ENCODE results near the gene SLC30A5. TPM values are rescaled to one million over a fixed set of nuclear protein-coding genes. Genes with fewer than 3 reads are reported as not detected.
"Not testable (repeated sequence)": the region's sequence is repeated elsewhere in the genome, so short reads cannot be mapped to it uniquely, and the experiment has no call there.

SLC30A5 gene
- total RNA-seq, 2 experiments from 2014 or later, result 44.1 to 45.1 TPM

DNA sequence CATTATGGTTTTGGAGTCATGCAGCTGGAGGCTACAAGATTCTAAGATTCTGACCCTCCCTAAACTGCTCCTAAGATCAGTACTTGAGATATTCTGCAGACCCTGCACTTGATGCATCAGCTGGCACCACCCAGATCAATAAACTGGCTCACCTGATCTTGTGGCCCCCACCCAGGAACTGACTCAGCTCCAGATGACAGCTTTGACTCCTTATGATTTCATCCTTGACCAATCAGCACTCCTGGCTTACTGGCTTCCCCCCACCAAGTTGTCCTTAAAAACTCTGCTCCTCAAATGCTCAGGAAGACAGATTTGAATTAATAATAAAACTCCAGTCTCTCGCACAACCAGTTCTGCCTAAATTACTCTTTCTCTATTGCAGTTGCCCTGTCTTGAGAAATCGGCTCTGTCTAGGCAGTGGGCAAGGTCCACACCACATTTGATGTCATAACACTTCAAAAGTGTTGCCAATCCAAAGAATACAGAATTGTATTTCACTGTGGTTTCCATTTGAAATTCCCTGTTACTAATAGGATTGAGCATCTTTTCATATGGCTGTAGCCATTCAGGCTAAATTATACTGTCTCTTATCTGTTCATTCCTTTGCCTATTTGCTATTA, 14.8 kb upstream of the SLC30A5 start:
- no peaks in the 10 kb centered on the region for H3K27me3 Mint-ChIP-seq
- no peaks in the 10 kb centered on the region for H3K9me3 Mint-ChIP-seq (ENCODE audit: low read depth)
- H3K4me3 Mint-ChIP-seq, result no peak overlapping the region
- no peak overlapping the region for H3K27ac Mint-ChIP-seq
- H3K36me3 Mint-ChIP-seq (ENCODE audit: low read depth), result no peaks in the 10 kb centered on the region
- intact Hi-C loops (cut with DNase I, micrococcal nuclease), result no loop called here
- POLR2A ChIA-PET, result no interaction called here
- H3K4me1 Mint-ChIP-seq, result peaks cover 7% of the 10 kb centered on the region
- DNase-seq (no peak), ATAC-seq (no peak)
- CTCF ChIA-PET, result interaction anchor here (0.6 to 1.6 kb wide), 2 partner anchors 15 to 200 kb away, joined by 3 to 5 read pairs; partner anchors contain the start of gene SLC30A5

DNA sequence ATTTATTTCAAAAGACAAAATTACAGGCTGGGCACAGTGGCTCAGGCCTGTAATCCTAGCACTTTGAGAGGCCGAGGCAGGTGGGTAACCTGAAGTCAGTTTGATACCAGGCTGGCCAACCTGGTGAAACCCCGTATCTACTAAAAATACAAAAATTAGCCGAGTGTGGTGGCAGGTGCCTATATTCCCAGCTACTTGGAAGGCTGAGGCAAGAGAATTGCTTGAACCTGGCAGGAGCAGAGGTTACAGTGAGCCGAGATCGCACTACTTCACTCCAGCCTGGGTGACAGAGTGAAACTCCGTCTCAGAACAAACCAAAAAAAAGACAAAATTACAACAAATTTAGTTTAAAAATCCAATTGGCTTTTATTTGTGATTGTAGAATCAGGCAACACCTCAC, 14.3 kb upstream of the SLC30A5 start:
- intact Hi-C loops (cut with DNase I, micrococcal nuclease), result no loop called here
- Mint-ChIP-seq H3K4me3 (no peak overlapping the region), H3K9me3 (ENCODE audit: low read depth) (no peaks in the 10 kb centered on the region), H3K27me3 (no peaks in the 10 kb centered on the region), H3K4me1 (peaks cover 10% of the 10 kb centered on the region), H3K36me3 (ENCODE audit: low read depth) (no peaks in the 10 kb centered on the region), H3K27ac (no peak overlapping the region)
- ChIA-PET POLR2A (no interaction called here), CTCF (no interaction called here)
- no peak for ATAC-seq
- no peak for DNase-seq

DNA sequence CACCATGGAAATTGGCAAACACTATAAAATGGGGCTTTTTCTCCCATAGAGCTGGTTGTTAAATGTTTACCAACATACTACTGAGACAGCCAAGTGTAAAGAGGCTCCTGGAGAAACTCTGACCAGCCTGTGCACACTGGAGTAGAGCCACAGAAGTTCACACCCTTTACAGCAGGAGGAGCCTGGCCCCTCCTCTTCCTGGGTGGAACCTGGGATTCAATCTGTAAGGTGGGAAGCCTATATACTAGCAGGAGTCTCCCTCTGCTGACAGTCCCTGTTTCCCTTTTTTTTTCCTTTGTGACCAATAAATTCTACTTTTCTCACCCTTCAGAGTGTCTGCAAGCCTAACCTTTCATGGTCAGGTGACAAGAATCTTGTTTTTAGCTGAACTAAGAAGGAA, 10.4 kb upstream of the SLC30A5 start:
- Mint-ChIP-seq H3K27me3 (no peaks in the 10 kb centered on the region), H3K4me1 (peaks cover 16% of the 10 kb centered on the region), H3K27ac (no peak overlapping the region), H3K9me3 (ENCODE audit: low read depth) (no peaks in the 10 kb centered on the region), H3K4me3 (no peak overlapping the region), H3K36me3 (ENCODE audit: low read depth) (no peaks in the 10 kb centered on the region)
- intact Hi-C loops (cut with DNase I, micrococcal nuclease), result loop anchor here in 1 of 2 experiments (2.0 kb wide), 1 partner anchor 35 kb away; no protein-coding TSS in a partner anchor
- DNase-seq, result no peak
- ChIA-PET POLR2A (no interaction called here), CTCF (interaction anchor here (1.2 to 4.3 kb wide), 3 partner anchors 10 to 40 kb away, joined by 3 to 31 read pairs (median 3); partner anchors contain the start of gene SLC30A5)
- no peak for ATAC-seq

DNA sequence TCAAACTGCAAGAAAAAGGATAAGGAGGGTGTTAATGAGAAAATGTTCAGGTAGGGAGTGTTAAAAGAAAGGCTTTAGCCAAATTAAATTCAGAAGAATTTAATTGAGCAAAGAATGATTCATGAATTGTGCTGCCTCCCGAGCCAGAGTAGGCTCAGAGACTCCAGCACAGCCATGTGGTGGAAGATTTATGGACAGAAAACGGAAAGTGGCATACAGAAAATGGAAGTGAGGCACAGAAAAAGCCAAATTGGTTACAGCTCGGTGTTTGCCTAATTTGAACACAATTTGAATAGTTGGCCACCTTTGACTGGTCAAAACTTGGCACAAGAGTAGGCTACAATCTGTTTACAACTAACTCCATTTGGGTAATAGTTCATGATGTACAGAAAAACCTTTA, 9.6 kb upstream of the SLC30A5 start:
- no peak overlapping the region for H3K4me3 Mint-ChIP-seq
- CTCF ChIA-PET, result interaction anchor here (0.9 to 4.3 kb wide), 2 partner anchors 9 to 253 kb away, joined by 3 to 31 read pairs; partner anchors contain the start of gene SLC30A5

DNA sequence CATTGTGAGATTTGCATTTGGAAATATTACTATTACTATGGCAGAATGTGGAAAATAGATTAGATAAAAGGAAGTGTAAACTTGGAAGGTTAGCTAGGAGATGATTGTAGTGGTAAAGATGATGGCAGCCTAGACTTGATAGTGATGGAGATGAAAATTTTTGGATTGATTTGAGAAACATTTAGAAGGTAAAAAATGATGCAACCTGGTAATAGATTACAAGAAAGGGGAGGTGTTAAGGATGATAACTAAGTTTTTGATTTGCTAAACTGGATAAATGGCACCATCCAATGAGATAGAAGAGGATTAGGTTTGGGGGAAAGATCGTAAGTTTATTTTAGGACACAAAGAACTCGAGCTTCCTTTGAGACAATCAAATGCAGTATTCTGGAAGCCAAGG, 8.9 kb upstream of the SLC30A5 start:
- intact Hi-C loops (cut with DNase I, micrococcal nuclease), result no loop called here
- peak overlapping the region; percentile 10 for H3K27ac Mint-ChIP-seq

More for the DNA sequence above, 9.6 kb upstream of the SLC30A5 start:
- intact Hi-C loops (cut with DNase I, micrococcal nuclease), result no loop called here
- H3K4me1 Mint-ChIP-seq, result peaks cover 14% of the 10 kb centered on the region
- H3K9me3 Mint-ChIP-seq (ENCODE audit: low read depth), result no peaks in the 10 kb centered on the region
- H3K36me3 Mint-ChIP-seq (ENCODE audit: low read depth), result no peaks in the 10 kb centered on the region
- POLR2A ChIA-PET, result no interaction called here
- ATAC-seq, result no peak
- H3K27ac Mint-ChIP-seq, result no peak overlapping the region
- H3K27me3 Mint-ChIP-seq, result no peaks in the 10 kb centered on the region
- no peak for DNase-seq

DNA sequence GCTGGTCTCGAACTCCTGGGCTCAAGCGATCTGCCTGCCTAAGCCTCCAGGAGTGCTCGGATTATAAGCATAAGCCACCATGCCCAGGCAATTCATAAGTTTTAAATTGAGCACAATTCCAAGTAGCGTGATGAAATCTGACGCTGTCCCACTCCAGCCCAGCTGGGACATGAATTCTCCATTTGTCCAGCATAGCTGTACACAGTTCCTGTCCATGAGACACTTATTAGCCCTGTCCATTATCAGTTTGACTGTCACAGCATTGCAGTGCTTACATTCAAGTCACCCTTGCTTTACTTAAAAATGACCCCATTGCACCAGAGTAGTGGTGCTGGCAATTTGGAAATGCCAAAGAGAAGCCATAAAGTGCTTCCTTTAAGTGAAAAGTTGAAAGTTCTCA, 7.6 kb upstream of the SLC30A5 start:
- Mint-ChIP-seq H3K4me1 (peaks cover 14% of the 10 kb centered on the region), H3K4me3 (no peak overlapping the region), H3K27ac (no peak overlapping the region), H3K9me3 (ENCODE audit: low read depth) (no peaks in the 10 kb centered on the region), H3K27me3 (no peaks in the 10 kb centered on the region), H3K36me3 (ENCODE audit: low read depth) (no peaks in the 10 kb centered on the region)
- ATAC-seq, result no peak
- ChIA-PET POLR2A (no interaction called here), CTCF (no interaction called here)
- intact Hi-C loops (cut with DNase I, micrococcal nuclease), result no loop called here
- DNase-seq, result no peak

More for the DNA sequence above, 8.9 kb upstream of the SLC30A5 start:
- ChIA-PET CTCF (interaction anchor here (0.9 to 4.3 kb wide), 3 partner anchors 8 to 252 kb away, joined by 3 to 31 read pairs (median 3); partner anchors contain the start of gene SLC30A5), POLR2A (no interaction called here)
- Mint-ChIP-seq H3K9me3 (ENCODE audit: low read depth) (no peaks in the 10 kb centered on the region), H3K27me3 (no peaks in the 10 kb centered on the region), H3K4me1 (peaks cover 14% of the 10 kb centered on the region), H3K4me3 (no peak overlapping the region), H3K36me3 (ENCODE audit: low read depth) (no peaks in the 10 kb centered on the region)
- ATAC-seq, result no peak
- DNase-seq, result no peak

DNA sequence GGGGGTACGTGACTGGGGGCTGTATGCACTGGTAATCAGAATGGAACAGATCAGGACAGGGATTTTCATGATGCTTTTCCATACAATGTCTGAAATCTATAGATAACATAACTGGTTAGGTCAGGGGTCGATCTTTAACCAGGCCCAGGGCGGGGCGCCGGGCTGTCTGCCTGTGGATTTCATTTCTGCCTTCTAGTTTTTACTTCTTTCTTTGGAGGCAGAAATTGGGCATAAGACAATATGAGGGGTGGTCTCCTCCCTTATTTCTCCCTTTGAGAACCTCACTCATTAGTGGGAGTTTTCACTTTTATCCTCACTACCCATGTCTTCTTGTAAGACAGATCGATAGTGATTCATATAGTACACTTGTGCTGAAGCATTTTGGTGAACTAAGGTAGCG, 5.8 kb upstream of the SLC30A5 start:
- H3K4me1 Mint-ChIP-seq, result peaks cover 14% of the 10 kb centered on the region
- H3K4me3 Mint-ChIP-seq; intact Hi-C loops (cut with DNase I, micrococcal nuclease); H3K9me3 Mint-ChIP-seq (ENCODE audit: low read depth); H3K27me3 Mint-ChIP-seq; H3K36me3 Mint-ChIP-seq (ENCODE audit: low read depth); H3K27ac Mint-ChIP-seq; POLR2A ChIA-PET; ATAC-seq; DNase-seq: not testable (repeated sequence)
- CTCF ChIA-PET, result interaction anchor here (0.6 kb wide), 1 partner anchor 9 kb away, joined by 4 read pairs; no protein-coding TSS in a partner anchor

DNA sequence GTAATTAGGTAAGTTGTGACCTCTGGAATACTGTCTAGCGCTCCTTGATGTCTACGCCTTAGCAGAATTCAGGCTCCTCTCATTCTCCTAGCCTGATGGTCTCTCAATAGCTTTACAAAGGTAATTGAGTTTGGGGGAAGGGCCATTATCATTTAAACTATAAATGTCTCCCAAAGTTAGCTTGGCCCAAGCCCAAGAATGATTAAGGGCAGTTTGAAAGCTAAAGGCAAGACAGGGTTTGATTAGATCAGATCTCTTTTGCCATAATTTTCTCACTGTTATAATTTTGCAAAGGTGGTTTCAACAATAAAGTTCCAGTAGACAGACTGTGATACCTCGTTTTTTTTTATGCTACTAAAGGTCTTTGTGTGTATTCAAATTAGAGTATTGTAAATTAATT, 3.7 kb upstream of the SLC30A5 start:
- no peaks in the 10 kb centered on the region for H3K9me3 Mint-ChIP-seq (ENCODE audit: low read depth)
- ATAC-seq (no peak), DNase-seq (no peak)
- intact Hi-C loops (cut with DNase I, micrococcal nuclease), result no loop called here
- no peak overlapping the region for H3K27ac Mint-ChIP-seq
- ChIA-PET POLR2A (no interaction called here), CTCF (interaction anchor here (1.5 kb wide), 1 partner anchor 47 kb away, joined by 7 read pairs; no protein-coding TSS in a partner anchor)
- no peak overlapping the region for H3K4me3 Mint-ChIP-seq
- peaks cover under 1% of the 10 kb centered on the region for H3K4me1 Mint-ChIP-seq
- no peaks in the 10 kb centered on the region for H3K27me3 Mint-ChIP-seq
- peaks cover 3% of the 10 kb centered on the region for H3K36me3 Mint-ChIP-seq (ENCODE audit: low read depth)

DNA sequence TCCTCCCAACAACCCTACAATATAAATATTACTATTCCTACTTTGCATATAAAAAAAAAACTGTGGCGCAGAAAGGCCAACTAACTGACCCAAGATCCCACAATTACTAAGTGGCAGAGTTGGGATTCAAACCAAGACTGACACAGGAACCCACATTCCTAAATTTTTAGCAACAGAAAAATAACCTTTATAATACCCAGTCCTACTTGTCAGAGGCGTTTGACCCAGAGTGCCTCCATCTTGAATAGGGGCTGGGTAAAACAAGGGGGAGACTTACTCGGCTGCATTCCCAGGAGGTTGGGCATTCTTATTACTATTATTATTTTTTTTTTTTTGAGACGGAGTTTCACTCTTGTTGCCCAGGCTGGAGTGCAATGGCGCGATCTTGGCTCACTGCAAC, 2.0 kb upstream of the SLC30A5 start:
- ChIA-PET CTCF (no interaction called here), POLR2A (no interaction called here)
- intact Hi-C loops (cut with DNase I, micrococcal nuclease), result loop anchor here in 1 of 2 experiments (2.0 kb wide), 2 partner anchors 49 to 243 kb away; no protein-coding TSS in a partner anchor
- H3K27me3 Mint-ChIP-seq, result no peaks in the 10 kb centered on the region
- H3K9me3 Mint-ChIP-seq (ENCODE audit: low read depth), result no peaks in the 10 kb centered on the region
- no peak for DNase-seq
- no peak for ATAC-seq
- H3K27ac Mint-ChIP-seq, result no peak overlapping the region
- no peak overlapping the region for H3K4me3 Mint-ChIP-seq
- peaks cover 9% of the 10 kb centered on the region for H3K36me3 Mint-ChIP-seq (ENCODE audit: low read depth)
- peaks cover 14% of the 10 kb centered on the region for H3K4me1 Mint-ChIP-seq

DNA sequence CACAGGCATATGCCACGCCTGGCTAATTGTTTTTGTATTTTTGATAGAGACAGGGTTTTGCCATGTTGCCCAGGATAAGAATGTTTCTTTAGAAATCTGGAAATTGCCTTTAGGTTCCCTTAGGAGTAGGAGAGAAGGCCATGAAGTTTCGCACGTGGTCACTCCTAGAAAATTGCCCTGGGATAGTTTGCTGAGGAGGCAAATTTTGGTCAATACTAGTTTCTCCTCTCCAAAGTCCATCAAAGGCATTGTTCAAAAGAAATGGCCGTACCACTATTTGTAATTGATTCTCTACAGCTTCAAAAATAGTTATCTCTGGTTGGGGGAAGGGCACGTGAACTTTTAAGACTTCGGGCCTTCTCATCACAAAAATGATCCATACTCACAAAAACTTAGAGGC, 845 bp upstream of the SLC30A5 start:
- Mint-ChIP-seq H3K27me3 (no peaks in the 10 kb centered on the region), H3K4me1 (peaks cover 23% of the 10 kb centered on the region), H3K27ac (peak overlapping the region; percentile 65), H3K9me3 (ENCODE audit: low read depth) (no peaks in the 10 kb centered on the region), H3K4me3 (no peak overlapping the region), H3K36me3 (ENCODE audit: low read depth) (peaks cover 11% of the 10 kb centered on the region)
- ATAC-seq (no peak), DNase-seq (no peak)
- ChIA-PET POLR2A (interaction anchor here (0.6 to 1.5 kb wide), 3 partner anchors 12 to 124 kb away, joined by 3 to 11 read pairs (median 4); partner anchors contain the start of gene CENPH), CTCF (interaction anchor here (0.6 to 2.1 kb wide), 19 partner anchors 10 to 1847 kb away, joined by 3 to 31 read pairs (median 6); partner anchors contain the start of genes AK6, CCDC125, CDK7 and RAD17)
- intact Hi-C loops (cut with DNase I, micrococcal nuclease), result loop anchor here (1.0 to 2.0 kb wide), 8 partner anchors 50 to 878 kb away; partner anchors contain the start of genes AK6 (in 1 of the 2), CENPH (in 1 of the 2), PIK3R1 (in 1 of the 2) and RAD17 (in 1 of the 2)

DNA sequence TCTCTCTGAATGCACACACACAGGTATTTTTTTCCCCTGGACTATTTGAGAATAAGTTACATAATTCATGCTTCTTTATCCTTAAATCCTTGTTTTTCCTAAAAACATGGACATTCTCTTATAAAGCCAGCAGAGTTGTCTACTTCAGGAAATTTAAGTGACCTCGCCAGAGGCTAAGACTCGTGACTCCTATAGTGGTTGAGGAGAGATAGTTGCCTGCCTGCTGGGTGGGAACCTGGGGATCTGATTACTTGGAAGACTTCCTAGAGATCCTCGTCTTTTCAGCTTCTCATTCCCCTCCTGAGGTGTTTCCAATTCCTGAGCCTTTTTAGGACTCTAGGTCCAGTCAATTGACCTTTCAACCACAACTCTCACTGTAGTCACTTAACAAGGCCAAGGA, 5.5 kb downstream of the SLC30A5 start:
- Mint-ChIP-seq H3K4me1 (peaks cover 33% of the 10 kb centered on the region), H3K27ac (no peak overlapping the region), H3K27me3 (no peaks in the 10 kb centered on the region), H3K9me3 (ENCODE audit: low read depth) (no peaks in the 10 kb centered on the region), H3K36me3 (ENCODE audit: low read depth) (peaks cover 25% of the 10 kb centered on the region), H3K4me3 (no peak overlapping the region)
- DNase-seq, result no peak
- POLR2A ChIA-PET, result no interaction called here
- ATAC-seq, result no peak
- intact Hi-C loops (cut with DNase I, micrococcal nuclease), result no loop called here
- CTCF ChIA-PET, result no interaction called here

DNA sequence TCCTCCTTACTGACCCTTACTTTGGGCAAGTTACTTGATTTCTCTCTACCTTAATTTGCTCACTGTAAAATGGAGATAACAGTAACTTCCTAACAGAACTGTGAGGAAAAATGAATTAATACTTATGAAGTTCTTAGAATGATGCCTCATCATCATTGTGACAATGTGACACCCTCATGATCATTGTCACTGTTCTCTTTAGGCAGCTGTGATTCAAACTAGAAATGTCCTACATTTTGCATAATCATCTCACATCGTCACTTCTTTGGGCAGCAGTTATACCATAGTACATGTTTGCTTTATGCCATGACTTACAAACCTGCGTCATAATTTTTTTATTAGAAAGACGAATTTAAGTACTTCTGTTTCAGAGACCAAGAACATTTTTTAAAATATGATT, 9.7 kb downstream of the SLC30A5 start:
- ChIA-PET POLR2A (no interaction called here), CTCF (no interaction called here)
- H3K4me1 Mint-ChIP-seq, result peaks cover 9% of the 10 kb centered on the region
- H3K4me3 Mint-ChIP-seq, result no peak overlapping the region
- no peaks in the 10 kb centered on the region for H3K9me3 Mint-ChIP-seq (ENCODE audit: low read depth)
- no peak for ATAC-seq
- peak overlapping the region; percentile 47 for H3K27ac Mint-ChIP-seq
- DNase-seq, result no peak
- H3K27me3 Mint-ChIP-seq, result no peaks in the 10 kb centered on the region
- intact Hi-C loops (cut with DNase I, micrococcal nuclease), result no loop called here
- H3K36me3 Mint-ChIP-seq (ENCODE audit: low read depth), result peaks cover 20% of the 10 kb centered on the region
